Activated CD8-positive, alpha-beta memory T cell treated with anti-CD3 and anti-CD28 coated beads, Interleukin-2, amount 50 U/mL, for 1 hour (primary cell): ENCODE measurements around the gene TPD52L2.
A peak's percentile ranks its signal among the peaks of the same experiment; 100 is the strongest.
"Not testable (repeated sequence)": the region's sequence is repeated elsewhere in the genome, so short reads cannot be mapped to it uniquely, and the experiment has no call there.

Experiments
- DNase-seq: peaks from one replicate; pipeline ENCODE4 v3.0.0-alpha.2; 2020; ENCODE audit errors: extremely low read depth

The TPD52L2 gene

DNA sequence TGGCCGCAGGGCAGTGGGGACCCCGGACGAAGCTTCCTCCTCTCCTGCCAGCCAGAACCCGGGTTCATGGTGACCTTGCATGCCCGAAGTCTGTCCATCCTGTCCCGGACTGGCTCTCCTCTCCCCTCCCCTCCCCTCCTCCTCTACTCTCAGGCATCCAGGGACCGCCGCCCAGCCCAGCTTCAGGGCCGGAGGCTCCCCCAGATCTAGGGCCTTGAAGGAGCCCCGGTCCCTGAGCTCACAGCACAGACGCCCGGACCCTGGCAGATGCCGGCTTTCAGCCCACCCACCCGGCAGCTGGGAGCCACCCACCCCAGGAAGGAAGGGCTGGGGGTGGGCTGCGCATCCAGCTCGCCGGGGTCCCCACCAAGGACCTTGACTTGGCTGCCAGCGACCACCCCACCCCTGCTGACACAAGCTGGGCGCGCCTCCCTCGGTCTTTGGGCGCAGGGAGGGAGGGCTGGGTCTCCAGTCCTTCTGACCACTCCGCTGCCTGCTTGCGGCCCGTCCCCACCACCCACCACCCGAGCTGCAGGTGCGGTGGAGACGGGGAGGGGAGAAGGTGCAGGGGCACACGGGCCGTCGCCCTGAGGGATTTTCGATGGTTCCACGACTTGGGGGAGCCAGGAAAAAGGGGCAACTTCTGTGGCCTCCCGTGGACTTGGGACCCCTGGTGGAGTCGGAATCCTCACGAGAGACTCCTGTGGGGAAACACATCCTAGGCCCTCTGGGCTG lies 9.5 kb upstream of the TPD52L2 start:
- no peak for DNase-seq

- DNase-seq = no peak
These were observed 9.0 kb upstream of the TPD52L2 start for GRCh38 chr20:63856098-63856511.

GRCh38 chr20:63857764-63858392 lies 7.2 kb upstream of the TPD52L2 start:
- no peak for DNase-seq

DNA sequence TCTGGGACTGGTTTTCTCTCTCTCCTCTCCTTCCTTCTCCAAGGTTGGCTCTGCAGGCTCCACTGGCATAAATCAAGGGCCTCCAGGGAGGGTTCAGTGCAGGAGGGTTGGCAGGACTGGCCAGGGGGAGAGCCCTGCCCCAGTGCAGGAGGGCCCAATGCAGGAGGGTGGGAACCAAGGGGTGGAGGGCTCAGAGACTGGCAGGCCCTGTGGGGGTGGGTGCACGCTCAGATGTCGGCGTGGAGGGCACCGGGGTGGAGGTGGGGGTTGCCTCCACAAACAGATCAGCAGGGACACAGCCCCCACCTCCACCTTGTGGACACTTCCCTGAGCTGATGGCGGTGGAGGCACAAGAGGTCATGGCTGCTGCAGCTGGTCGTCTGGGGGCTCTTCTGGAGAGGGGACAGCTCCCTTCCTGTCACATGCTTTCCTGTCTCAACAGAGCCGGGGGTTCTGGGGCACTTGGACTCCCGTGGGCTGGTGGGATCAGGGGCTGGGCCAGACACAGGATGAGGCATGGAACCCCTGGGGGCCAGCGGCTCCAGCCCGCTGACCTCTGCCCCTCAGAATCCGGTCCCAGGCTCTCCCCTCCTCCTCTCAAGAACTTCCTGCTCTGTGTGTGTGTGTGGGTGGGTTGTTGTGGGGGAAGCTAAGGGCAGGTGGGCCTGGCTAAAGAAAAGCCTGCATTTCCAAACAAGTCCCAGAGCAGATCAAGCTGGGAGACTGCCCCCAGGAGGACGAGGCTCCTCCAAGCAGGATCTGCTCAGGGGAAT lies 6.5 kb upstream of the TPD52L2 start:
- no peak for DNase-seq

- no peak for DNase-seq
These were observed 5.8 kb upstream of the TPD52L2 start for GRCh38 chr20:63859166-63859699.

DNA sequence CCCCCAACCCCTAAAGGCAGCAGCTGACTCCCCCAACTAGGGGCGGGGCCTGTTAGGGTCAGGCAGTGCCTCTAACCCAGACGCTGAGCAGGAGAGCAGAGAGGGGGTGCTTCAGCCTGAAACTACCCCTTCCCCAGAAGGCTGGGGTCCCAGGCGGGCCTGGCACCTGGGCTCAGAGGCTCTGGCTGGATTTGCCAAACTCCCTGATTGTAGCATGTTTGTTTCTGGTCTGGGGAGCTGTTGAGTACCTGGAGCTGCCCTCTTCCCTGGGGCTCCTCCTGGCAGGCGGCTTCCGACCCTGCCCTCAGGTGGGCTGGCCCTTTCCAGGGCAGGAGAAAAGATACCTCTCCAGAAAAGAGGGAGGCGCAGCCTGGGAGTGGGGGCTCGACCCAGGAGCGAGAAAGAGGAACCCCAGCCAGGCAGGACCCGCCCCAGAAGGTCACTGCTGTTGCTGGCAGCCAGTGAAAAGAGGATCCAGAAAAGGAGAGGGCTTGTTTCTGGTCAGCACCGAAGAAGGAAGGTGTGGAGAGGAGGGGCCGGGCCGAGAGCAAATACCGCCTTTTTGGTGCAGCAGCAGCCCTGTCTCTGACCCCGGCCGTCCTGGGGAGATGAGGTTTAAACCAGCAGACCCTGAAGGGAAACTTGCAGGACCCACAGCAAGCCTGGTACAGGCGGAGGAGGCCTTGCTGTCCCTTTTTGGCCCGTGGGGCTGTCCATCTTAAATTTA lies 4.6 kb upstream of the TPD52L2 start:
- DNase-seq = no peak

GRCh38 chr20:63861365-63861934 lies 3.6 kb upstream of the TPD52L2 start, which contains the start of gene ABHD16B:
Gene ABHD16B, plus strand, starts transcription at chr20:63861498. Its CDS starts 43 bp downstream, at chr20:63861541.
- DNase-seq = no peak

DNA sequence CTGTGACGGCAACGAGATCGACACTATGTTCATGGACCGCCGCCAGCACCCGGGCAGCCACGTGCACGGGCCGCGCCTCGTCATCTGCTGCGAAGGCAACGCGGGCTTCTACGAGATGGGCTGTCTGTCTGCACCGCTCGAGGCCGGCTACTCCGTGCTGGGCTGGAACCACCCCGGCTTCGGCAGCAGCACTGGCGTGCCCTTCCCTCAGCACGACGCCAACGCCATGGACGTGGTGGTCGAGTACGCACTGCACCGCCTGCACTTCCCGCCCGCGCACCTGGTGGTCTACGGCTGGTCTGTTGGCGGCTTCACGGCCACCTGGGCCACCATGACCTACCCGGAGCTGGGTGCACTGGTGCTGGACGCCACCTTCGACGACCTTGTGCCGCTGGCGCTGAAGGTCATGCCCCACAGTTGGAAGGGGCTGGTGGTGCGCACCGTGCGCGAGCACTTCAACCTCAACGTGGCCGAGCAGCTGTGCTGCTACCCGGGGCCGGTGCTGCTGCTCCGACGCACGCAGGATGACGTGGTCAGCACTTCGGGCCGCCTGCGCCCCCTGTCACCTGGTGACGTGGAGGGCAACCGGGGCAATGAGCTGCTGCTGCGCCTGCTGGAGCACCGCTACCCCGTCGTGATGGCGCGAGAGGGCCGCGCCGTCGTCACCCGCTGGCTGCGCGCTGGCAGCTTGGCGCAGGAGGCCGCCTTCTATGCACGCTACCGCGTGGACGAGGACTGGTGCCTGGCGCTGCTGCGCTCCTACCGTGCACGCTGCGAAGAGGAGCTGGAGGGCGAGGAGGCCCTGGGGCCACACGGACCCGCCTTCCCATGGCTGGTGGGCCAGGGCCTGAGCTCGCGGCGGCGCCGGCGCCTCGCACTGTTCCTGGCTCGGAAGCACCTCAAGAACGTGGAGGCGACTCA lies 2.8 kb upstream of the TPD52L2 start:
- no peak for DNase-seq

DNA sequence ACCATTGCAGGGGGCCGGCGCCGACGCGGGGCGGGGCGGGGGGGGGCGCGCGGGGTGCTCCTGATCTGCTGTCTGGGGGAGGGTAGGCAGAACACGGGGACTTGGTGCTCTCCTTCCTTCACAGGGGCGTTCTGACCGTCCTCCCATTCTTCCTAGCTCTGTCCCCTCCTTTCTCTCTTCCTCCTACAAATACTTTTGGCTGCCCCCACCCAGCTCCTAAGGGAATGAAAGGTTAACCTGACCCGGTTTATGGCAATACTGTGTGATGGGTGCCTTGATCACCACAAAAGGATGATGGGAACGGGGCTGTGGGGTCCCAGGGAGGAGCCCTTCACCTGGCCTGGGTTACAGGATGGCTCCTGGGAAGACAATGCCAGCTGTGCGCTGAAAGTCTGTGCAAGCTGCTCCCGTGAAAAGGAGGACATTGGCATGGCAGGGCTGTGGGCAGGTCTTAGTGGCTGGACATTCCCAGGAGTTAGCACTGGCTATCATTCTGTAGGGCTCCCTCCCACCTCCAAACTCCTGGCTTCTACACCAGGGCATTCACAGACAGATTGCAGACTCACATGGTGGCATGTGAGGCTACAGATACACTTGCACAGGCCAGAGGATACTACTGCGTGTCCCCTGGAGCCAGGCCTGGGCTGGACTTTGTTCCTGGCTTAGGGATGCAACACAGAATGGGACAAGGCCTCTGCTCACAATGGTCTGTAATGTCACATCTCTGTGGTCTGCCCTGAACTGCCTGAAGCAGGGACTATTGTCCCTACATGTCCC lies 1.9 kb upstream of the TPD52L2 start:
- DNase-seq = no peak

GRCh38 chr20:63863798-63864544 lies 1.1 kb upstream of the TPD52L2 start:
- peak; percentile 42 for DNase-seq

DNA sequence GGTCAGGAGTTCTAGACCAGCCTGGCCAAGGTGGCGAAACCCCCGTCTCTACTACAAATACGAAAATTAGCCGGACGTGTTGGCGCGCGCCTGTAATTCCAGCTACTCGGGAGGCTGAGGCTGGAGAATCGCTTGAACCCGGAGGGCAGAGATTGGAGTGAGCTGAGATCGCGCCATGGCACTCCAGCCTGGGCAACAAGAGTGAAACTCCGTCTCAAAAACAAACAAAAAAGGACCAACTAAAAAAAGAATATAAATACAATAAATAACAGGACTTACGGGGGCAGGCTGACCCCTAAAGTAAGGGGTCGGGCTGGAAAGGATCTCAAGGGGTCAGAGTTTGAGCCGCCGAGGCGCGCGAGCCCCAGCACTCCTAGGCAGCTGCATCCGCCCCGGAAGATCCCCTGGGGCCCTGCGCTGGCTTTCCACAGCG lies 509 bp upstream of the TPD52L2 start:
- DNase-seq = no peak

GRCh38 chr20:63867042-63867441 lies 2.0 kb downstream of the TPD52L2 start:
- DNase-seq = not testable (repeated sequence)

- DNase-seq = no peak
These were observed 3.2 kb downstream of the TPD52L2 start for GRCh38 chr20:63868264-63868663.

GRCh38 chr20:63873477-63873971 lies 8.5 kb downstream of the TPD52L2 start:
- no peak for DNase-seq

GRCh38 chr20:63874241-63874640 lies 9.2 kb downstream of the TPD52L2 start:
- DNase-seq = not testable (repeated sequence)

DNA sequence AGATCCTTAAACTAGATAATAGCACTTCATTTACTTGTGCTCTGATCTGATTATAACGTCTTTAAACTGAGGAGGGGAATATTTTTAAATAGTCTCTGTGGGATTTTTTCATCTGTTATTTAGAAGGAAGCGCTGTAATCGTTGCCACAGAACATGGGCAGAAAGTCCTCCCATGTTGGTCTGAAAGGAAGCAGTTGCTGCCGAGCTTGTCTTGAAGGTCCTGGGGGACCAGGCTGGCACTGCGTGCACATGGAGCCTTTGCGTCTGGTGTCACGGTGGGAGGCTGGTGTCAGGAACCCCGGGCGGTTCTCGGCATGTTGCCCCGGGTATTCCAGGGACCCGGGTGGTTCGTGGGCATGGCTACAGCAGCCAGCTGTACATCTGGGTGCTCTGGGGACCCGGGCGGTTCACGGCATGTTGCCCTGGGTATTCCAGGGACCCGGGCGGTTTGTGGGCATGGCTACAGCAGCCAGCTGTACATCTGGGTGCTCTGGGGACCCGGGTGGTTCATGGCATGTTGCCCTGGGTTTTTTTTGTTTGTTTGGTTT lies 11.5 kb downstream of the TPD52L2 start:
- no peak for DNase-seq

DNA sequence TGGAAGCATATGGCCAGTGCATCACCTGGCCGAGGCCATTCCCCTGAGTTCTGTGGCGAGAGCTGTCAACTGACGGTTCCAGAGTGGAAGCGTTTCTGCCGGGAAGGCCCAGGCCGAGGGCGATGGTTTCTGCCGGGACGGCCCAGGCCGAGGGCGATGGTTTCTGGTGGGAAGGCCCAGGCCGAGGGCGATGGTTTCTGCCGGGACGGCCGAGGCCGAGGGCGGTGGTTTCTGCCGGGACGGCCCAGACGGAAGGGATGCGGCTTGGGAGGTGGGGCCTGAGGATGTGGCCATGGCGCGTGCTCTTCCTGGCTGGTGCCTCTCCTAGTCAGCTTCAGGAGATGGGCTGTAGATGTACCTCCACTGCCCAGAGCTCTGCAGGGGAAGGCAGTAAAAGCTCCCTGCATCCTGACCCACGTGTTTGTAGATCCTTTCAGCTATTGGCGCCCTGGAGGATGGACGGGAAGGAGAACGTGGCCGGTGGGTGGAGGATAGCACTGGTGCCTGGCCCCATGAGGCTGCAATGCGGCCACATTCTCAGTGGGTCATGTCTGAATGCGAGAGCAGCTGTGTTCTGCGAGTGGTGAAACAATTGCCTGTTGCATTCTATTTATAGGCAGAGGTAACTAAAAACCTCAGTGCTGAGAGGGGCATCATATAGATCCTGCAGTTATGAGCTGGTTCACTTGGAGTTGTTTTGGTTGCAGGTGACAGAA lies 12.8 kb downstream of the TPD52L2 start:
- no peak for DNase-seq
